NB4 (cell line): ENCODE results near the gene CDC25A.
A peak's percentile ranks its signal among the peaks of the same experiment; 100 is the strongest.

Experiments used
- DNase-seq: peaks from one replicate; pipeline ENCODE4 v3.0.0; 2010; ENCODE audit warnings: low read depth
- H3K4me3 ChIP-seq: one replicate; pipeline ENCODE4 v1.5.1; 2011; ENCODE audit warnings: mild to moderate bottlenecking, low read depth, low read length, moderate library complexity
- MYC ChIP-seq: IDR thresholded peaks from 2 replicates; pipeline ENCODE4 v1.6.1; 2011; ENCODE audit warnings: low read depth, low read length
- POLR2A ChIP-seq: IDR thresholded peaks from 2 replicates; pipeline ENCODE4 v1.6.1; 2011; ENCODE audit warnings: mild to moderate bottlenecking; ENCODE audit not compliant: insufficient read length; ENCODE audit errors: extremely low read depth
- TF ChIP-seq, protein P1 (sequence below): IDR thresholded peaks from one replicate; pipeline ENCODE4 v1.5.1; 2012; ENCODE audit warnings: low read depth, low read length
- TF ChIP-seq, protein P2 (sequence below): IDR thresholded peaks from 2 replicates; pipeline ENCODE4 v1.6.1; 2011; ENCODE audit warnings: low read depth, low read length

The CDC25A gene

GRCh38 chr3:48188266-48189201 is at the start of gene CDC25A:
TSS of gene CDC25A (minus strand) at chr3:48188417. CDS start at chr3:48187947, 470 bp downstream.
- TF ChIP-seq, protein P1, sequence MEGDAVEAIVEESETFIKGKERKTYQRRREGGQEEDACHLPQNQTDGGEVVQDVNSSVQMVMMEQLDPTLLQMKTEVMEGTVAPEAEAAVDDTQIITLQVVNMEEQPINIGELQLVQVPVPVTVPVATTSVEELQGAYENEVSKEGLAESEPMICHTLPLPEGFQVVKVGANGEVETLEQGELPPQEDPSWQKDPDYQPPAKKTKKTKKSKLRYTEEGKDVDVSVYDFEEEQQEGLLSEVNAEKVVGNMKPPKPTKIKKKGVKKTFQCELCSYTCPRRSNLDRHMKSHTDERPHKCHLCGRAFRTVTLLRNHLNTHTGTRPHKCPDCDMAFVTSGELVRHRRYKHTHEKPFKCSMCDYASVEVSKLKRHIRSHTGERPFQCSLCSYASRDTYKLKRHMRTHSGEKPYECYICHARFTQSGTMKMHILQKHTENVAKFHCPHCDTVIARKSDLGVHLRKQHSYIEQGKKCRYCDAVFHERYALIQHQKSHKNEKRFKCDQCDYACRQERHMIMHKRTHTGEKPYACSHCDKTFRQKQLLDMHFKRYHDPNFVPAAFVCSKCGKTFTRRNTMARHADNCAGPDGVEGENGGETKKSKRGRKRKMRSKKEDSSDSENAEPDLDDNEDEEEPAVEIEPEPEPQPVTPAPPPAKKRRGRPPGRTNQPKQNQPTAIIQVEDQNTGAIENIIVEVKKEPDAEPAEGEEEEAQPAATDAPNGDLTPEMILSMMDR: no peak
- peak; percentile 51 for TF ChIP-seq MYC
- TF ChIP-seq POLR2A: peak; percentile 80
- TF ChIP-seq, protein P2, sequence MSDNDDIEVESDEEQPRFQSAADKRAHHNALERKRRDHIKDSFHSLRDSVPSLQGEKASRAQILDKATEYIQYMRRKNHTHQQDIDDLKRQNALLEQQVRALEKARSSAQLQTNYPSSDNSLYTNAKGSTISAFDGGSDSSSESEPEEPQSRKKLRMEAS: peak; percentile 44; the same call in 1 of the 2 replicates
- peak; percentile 99 for DNase-seq
- H3K4me3 ChIP-seq: peak within 1 kb of the TSS; percentile 100

DNA sequence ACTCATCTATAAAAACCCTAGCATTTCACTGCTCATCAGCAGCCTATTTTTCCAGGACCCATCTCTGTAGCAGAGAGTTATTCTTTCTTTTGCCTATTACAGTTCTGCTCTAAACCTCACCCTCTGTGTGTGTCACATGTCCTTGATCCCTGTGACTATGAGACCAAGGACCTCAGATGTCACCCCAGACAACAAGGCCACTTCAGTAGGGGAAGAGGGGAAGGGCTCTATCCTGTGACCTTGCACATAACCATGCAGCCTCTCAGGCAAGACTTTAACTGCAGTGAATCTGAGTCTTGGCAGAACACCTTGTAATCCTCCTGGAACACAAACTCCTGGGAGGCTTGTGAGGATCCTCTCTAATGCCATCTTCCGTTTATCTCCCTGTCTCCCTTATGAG is 48.3 kb upstream of the CDC25A start:
- no peak for DNase-seq
- no peak overlapping the region for H3K4me3 ChIP-seq
- TF ChIP-seq, protein P1: no peak
- no peak for TF ChIP-seq POLR2A
- no peak for TF ChIP-seq MYC
- TF ChIP-seq, protein P2: no peak

DNA sequence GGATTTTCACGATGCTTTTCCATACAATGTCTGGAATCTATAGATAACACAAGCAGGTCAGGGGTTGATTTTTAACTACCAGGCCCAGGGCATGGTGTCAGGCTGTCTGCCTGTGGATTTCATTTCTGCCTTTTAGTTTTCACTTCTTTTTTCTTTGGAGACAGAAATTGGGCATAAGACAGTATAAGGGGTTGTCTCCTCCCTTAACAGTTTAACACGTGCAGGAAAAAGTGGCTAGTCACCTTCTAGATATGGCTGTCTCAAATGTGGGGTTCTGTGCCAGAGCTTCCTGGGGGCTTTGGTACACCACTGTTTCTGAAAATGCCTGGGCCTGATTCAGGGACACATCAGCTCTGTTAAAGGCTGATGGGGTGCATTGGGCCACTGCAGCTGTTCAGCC is 45.3 kb upstream of the CDC25A start:
- TF ChIP-seq, protein P1: no peak
- TF ChIP-seq MYC: no peak
- TF ChIP-seq, protein P2: no peak
- no peak for TF ChIP-seq POLR2A
- no peak overlapping the region for H3K4me3 ChIP-seq
- DNase-seq: no peak

GRCh38 chr3:48232734-48233133 is 44.5 kb upstream of the CDC25A start:
- TF ChIP-seq POLR2A (no peak), MYC (peak; percentile 34; the same call in 1 of the 2 replicates)
- TF ChIP-seq, protein P2: peak; percentile 45
- TF ChIP-seq, protein P1: peak; percentile 69
- DNase-seq: peak; percentile 86
- H3K4me3 ChIP-seq: no peak overlapping the region

GRCh38 chr3:48232232-48232631 is 44.0 kb upstream of the CDC25A start:
- TF ChIP-seq, protein P2: no peak
- TF ChIP-seq, protein P1: no peak
- TF ChIP-seq POLR2A (no peak), MYC (no peak)
- DNase-seq: no peak
- H3K4me3 ChIP-seq: no peak overlapping the region
